Measurements from ENCODE around the gene SIPA1L3.
"Not testable (repeated sequence)": the region's sequence is repeated elsewhere in the genome, so short reads cannot be mapped to it uniquely, and the experiment has no call there.

Gene SIPA1L3

DNA sequence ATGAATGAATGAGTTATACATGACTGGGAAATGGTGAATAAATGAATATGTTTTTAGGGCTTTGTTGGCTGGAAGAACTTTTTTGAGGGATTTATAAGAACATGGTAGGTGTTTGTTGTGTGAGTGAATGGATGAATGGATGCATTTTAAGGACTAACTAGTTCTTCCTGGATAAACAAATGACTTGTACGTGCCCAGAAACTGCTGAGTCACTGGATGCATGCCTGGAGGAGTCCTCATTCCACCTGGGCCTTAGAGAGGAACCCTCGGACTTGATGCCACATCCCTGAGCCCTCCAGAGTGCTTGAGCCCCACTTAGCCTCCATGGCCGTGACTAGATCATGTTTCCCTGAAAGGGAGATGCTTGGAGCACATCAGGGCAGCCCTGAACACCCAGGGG, 163.6 kb downstream of the SIPA1L3 start:
- DNase-seq (ENCODE audit: low spot score), result no peak

DNA sequence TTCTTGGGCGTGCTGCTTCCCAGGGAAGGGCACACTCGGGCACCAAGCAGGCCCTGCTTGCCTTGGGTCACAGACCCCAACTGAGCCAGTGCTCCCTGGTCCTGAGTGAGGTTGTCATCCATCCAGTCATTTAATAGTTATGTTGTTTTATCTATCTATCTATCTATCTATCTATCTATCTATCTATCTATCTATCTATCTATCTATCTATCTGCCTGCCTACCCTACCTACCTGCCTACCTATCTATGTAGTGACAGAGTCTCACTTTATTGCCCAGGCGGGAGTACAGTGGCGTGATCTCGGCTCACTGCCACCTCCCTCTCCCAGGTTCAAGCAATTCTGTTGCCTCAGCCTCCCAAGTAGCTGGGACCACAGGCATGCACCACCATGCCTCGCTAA, 164.0 kb downstream of the SIPA1L3 start:
- not testable (repeated sequence) for DNase-seq (ENCODE audit: low spot score)

DNA sequence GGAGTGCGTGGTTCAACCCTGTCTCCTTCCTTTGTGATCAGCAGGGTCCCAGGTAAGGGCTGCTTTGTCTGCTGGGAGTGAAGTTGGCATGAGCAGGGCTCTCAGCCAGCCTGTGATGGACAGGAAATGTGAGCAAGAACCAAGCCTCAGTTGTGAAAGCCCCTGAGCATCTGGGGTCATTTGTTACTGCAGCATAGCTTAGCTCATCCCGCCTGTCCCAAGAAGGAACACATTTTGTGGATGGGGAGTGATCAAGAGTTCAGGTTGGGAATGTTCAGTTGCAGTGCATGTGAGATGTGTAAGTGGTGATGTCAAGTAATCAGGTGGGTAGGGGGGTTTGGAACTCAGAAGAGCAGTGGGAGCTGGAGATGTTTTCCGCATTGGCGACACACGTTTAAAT, 164.6 kb downstream of the SIPA1L3 start:
- no peak for DNase-seq (ENCODE audit: low spot score)

DNA sequence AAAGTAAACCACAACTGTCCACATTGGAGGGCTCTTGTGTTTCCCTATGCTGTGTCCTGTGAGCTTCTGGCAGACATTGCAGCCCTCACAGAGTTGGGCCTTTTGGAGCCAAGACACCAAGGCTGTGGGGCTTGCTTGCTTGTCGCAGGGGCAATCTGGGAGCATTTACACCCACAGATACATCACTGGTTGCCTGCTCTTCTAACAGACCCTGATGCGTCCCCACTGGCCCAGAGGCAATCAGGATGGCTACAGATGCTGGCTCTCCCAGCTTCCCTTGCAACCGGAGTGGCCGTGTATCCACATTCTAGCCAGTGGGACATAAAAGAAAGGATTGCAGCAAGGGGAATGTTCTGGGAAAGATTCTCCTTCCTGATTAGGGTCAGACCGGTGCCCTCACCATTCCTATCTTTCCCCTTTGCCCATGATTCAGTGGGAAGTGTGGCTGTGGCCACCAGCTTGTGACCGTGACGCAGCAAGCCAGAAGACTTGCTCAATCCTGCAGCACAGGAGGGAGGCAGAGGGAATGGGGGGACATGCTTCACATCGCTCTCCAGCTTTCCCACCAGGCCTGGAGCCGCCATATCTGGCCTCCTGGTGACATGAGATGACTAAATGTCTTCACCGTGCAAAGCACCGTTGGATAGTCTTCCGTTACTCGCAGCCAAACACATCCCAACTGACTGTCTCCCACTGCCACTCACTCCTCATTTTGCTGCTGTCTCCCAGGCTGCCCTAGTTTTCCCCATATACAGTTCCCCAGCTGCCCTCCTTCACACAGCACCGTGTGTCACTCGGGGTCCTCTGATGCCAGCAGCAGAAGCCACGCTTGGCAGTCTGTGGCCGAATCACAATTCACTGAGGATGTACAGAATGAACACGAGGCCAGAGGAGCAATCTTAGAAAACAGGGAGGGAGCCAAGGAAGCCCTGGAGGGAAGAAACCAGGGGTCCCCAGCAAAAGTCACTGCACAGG, 166.1 kb downstream of the SIPA1L3 start:
- DNase-seq (ENCODE audit: low spot score), result no peak

DNA sequence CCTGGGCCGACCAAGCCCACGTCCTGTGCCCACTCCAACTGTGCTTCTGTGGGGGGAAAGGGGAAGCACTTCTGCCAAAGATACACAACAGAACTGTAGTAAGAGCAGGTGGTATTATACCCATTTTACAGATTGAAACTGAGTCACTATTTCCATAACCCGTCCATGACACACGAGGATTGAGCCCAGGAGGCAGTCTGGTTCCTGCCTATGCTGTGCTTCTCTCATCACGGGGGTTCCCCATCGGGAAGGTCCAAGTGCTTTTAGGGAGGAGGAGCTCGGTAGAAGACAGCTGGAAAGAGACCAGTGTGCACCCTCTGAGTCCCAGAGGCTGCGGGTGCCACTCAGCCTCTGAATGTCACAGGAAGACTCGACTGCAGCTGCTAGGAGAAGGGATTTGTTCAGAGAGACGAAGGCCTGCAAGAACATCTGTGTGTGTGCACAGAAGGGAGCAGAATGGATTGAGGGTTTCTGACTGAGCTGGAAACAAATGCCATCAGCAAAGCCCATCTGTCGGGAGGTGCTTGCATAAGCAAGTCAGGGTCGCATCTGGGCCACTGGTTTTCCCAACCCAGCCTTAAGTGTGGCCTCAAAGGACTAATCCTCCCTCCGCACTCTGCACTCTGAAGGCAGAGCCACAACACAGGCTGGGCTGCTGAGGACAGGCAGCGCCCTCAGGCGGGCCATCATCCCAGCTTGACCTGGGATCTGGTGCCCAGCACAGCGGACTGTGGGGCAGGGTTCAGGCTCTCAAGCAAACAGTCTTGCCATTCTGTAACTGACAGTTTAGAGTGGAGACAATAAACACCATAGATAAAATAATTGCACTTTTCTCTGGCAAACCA, 167.1 kb downstream of the SIPA1L3 start:
- DNase-seq (ENCODE audit: low spot score), result no peak

DNA sequence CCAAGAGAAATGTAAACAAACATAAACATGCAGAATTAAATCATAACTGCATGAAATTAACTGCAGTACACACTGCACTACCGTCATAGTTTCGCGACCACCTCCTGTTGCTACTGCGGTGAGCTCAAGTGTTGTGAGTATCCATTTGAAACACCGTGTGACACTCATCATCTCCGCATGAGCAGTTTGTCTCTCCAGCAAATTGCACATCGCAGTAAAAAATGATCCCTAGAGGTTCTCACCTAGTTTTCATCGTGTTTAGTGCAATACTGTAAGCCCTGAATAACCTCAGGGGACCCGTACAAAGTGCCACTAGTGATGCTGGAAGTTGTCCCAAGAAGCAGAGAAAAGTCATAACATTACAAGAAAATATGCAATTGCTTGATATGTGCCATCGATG, 169.3 kb downstream of the SIPA1L3 start:
- DNase-seq (ENCODE audit: low spot score), result no peak

DNA sequence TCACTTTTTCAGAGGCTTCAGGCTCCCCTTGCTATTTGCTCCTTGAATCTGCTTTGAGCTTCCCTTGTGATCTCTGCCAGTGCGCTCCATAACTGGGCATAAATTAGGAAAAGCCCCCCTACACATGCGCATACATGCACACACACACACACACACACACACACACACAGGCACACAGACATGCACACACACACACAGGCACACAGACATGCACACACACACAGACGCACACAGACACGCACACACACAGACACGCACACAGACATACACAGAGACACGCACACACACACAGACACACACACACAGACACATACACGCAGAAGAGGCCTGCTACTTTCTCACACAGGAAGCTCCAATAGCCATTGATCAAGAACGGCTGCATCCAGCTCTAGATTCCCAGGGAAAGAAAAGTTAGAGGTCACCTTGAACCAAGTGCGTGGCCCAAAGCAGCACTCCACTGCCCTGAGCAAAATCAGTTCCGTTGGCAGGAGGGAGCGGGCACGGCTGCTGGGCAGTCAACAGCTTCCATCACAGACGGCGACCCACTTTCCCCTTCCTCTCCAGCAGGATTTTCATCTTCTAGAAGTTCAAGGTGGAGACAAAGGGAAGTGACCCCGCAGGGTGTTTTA, 171.4 kb downstream of the SIPA1L3 start:
- DNase-seq (ENCODE audit: low spot score), result no peak

DNA sequence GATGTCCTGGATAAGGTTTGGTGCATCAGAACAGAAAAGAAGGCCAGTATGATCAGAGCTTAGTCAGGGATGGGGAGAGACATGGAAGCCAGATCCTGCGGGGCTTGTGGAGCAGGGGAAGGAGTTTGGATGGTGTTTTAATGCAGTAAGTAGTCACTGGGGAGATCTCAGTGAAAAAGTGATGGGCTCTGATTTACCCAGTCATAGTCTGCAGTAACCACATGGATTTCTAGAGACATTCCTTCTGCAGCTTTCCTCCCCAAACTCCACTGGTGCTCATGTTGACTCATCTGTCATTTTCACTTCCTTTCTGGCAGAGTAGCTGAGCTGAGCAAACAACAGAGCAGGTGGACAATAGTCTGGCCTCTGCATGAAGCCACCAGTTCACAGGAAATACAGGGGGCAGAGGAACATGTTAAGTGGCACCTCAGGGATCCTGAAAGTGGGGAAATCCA, 172.9 kb downstream of the SIPA1L3 start:
- DNase-seq (ENCODE audit: low spot score), result peak; percentile 38

DNA sequence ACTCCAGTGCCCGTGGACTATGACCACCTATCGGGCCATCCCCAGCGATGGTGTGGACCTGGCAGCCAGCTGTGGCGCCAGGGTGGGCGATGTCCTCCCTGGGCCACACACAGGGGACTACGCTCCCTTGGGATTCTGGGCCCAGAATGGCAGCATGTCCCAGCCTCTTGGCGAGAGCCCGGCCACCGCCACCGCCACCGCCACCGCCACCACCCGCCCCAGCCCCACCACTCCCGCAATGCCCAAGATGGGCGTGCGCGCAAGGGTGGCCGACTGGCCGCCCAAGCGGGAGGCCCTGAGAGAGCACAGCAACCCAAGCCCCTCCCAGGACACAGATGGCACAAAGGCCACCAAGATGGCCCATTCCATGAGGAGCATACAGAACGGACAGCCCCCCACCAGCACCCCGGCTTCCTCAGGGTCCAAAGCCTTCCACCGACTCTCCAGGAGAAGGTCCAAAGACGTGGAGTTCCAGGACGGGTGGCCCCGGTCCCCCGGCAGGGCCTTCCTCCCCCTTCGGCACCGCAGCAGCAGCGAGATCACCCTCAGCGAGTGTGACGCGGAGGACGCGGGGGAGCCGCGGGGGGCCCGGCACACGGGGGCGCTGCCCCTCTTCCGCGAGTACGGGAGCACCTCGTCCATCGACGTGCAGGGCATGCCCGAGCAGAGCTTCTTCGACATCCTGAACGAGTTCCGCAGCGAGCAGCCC, 174.7 kb downstream of the SIPA1L3 start:
- no peak for DNase-seq (ENCODE audit: low spot score)

DNA sequence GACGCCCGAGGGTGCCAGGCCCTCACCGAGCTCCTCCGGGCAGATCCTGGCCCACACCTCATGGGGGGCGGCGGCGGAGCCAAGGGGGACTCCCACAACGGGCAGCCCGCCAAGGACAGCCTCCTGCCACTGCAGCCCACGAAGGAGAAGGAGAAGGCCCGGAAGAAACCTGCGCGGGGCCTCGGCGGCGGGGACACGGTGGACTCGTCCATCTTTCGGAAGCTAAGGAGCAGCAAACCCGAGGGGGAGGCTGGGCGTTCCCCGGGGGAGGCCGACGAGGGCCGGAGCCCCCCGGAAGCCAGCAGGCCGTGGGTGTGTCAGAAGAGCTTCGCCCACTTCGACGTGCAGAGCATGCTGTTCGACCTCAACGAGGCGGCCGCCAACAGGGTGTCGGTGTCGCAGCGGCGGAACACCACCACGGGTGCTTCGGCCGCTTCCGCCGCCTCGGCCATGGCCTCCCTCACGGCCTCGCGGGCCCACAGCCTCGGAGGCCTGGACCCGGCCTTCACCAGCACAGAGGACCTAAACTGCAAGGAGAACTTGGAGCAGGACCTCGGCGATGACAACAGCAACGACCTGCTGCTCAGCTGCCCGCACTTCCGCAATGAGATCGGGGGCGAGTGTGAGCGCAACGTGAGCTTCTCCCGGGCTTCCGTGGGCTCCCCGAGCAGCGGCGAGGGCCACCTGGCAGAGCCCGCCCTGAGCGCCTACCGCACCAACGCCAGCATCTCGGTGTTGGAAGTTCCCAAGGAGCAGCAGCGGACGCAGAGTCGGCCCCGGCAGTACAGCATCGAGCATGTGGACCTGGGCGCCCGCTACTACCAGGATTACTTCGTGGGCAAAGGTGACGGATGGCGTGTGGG, 175.5 kb downstream of the SIPA1L3 start:
- DNase-seq (ENCODE audit: low spot score), result no peak

DNA sequence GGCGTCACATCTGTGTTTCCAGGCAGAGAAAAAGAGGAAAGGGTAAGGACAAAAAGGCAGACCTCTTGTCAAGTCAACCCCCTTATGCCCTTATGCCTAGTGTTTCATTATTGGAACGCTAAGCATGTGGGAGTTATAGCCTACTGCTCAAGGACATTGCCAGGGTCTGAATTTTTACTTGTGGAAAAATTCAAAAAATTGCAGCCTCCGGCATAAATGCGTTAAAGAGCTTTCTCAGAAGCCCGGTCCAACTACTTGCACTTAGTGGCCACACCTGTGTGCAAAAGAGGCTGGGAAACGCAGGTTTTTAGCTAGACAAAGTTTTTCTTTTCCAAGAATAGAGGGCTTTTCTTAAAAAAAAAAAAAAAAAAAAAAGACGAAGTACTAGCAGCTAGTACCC, 177.2 kb downstream of the SIPA1L3 start:
- no peak for DNase-seq (ENCODE audit: low spot score)

DNA sequence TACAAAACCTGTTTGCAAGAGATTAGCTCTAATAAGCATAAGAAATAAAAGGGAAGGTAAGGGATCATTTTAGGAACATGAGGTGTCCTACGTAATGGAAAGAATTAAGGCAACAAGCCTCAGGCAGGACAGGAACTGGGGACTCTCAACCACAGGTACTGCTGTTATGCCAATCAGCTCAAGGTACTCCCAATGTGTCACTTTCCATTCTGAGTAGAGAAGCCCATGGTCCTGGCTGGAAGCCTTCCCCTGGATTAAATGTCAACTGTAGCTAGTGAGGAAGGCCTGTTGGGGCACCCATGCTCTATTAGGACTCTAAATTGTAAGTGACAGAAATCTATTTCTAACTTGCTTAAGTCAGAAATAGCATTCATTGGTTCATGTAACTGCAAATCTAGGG, 182.4 kb downstream of the SIPA1L3 start:
- DNase-seq (ENCODE audit: low spot score), result no peak

DNA sequence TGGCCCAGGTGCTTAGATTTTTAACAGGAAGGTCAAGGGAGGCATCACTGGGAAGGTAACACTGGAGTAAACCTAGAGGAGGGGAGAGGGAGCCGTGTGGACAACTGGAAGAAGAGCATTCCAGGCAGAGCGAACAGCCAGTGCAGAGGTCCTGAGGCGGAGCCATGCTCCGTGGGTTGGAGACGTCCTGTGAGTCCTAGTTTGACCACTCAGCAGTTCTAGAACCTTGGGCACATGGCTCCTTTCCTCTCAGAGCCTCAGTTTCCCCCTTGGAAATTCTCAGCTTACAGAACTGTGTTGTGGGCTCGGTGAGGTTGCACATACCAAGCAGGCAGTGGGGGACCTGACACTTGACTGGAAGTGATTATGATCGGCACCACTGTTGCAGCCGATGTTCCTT, 186.1 kb downstream of the SIPA1L3 start:
- DNase-seq (ENCODE audit: low spot score), result no peak

DNA sequence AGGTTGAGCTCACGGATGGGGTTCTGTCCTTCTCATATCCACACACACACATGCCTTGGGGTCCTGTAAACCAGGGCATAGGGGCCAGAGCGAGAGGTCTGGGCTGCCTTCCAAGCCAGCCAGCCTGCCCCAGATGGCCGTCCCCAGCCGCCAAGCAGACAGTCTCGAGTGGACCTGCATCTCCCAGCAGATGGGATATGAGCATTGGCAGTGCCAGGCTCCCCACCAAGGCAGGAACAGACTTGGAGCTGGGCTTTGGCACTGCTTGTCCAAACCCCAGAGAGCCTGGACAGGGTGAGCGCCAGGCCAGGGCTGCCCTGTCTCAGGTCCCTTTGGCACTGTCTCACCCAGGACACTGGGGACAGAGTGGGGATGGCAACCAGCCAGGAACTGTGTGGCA, 186.6 kb downstream of the SIPA1L3 start:
- DNase-seq (ENCODE audit: low spot score), result no peak

DNA sequence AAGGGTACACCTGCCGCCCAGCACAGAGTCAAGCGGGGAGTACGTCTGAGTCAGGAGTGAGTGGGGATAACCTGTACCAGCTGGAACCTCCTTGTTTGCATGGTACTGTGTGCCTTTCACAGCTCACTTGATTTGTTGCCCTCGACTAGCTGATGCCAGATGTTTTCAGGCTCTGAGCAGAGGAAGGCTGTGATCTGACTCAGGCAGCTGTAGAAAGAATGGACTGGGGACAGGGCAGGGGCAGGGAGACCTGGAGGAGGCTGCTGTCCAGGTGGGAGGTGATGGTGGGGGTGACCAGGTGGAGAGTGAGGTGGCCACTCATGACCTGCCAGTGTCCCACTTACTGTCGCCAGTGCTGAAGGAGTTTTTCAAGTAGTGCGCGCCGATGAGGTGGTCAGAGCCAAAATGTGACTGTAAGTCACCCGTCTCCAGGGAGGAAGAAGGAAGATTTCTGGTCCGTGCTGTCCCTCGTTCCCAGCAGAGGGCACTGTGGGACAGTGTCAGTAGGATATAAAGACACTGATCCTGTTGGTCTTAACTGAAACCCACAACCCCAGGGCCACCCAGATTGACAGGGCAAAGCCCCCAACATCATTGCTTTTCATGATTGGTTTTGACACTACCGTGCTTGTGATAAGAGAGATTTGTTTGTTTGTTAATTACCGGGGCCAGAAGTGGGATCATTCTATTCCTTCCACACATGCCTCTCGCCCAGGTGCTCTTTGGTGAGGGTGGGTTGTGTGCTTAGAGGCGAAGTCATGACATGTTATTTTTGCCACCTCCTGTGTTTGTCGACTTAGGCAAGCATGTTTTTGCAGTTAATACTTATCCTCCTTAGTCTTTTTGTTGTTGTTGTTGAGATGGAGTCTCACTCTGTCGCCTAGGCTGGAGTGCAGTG, 188.7 kb downstream of the SIPA1L3 start:
- peak; percentile 51 for DNase-seq (ENCODE audit: low spot score)

DNA sequence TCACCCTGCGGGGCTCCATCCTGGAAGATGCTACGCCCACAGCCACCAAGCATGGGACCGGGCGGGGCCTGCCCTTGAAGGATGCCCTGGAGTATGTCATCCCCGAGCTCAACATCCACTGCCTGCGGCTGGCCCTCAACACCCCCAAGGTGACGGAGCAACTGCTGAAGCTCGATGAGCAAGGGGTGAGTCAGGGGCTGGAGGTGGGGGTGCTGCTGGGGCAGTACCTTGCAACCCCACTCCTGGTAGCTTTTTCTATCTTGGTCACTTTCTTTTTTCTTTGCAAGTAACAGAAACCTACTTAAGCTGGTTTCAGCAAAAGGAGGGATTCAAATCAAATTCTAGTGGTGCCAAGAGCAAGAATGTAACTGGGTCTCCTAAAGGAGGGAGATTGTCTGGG, 193.0 kb downstream of the SIPA1L3 start:
- DNase-seq (ENCODE audit: low spot score), result no peak

DNA sequence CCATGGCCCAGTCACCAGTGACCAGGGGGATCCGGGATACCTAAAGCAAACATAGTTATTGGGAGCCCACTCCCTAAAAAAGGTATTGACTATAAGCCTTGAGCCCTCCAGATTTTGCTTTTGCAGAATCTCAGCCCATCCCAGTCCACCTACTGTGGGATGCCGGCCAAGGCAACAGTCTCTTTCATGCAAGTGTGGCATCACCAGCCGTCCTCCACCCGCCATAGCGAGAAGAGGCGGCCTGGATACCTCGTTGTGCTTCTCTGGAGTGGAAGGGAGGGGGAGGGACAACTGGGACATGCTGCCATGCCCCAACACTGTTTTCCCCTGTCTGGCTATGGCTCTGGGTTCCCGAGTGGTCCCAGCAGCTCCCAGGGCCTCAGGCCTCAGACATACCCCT, 193.6 kb downstream of the SIPA1L3 start:
- no peak for DNase-seq (ENCODE audit: low spot score)

DNA sequence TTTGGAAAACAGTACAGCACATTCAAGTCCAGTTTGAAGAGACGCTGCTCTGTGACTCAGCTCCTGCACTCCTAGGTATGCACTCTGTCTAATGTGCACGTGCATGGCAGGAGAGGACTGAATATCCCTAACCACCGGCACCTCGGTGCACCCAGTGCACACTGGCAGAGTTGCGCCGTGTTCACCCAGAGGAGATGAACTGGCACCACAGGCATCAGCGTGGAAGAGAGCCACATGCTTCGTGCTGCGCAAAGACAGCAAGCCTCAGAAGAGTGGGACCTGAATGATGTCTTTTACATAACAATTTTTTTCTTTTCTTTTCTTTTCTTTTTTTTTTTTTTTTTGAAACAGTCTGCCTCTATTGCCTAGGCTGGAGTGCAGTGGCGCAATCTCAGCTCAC, 194.7 kb downstream of the SIPA1L3 start:
- DNase-seq (ENCODE audit: low spot score), result no peak

DNA sequence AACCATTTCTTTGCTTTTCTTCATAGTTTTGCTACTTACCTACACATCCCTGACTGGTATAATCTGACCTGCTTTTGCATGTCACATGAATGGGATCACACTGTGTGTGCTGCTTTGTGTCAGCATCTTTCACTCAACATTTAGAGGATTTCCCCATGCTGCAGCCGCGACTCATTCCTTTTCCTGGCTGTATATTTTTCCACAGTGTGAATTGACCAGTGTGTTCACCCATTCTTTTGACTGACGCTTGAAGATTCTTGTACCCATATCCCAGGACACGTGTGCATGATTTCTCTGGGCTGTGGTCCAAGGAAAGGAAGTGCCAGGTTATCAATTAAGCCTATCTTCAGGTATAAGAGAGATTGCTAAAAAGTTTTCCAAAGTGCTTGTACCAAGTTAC, 198.6 kb downstream of the SIPA1L3 start:
- no peak for DNase-seq (ENCODE audit: low spot score)

DNA sequence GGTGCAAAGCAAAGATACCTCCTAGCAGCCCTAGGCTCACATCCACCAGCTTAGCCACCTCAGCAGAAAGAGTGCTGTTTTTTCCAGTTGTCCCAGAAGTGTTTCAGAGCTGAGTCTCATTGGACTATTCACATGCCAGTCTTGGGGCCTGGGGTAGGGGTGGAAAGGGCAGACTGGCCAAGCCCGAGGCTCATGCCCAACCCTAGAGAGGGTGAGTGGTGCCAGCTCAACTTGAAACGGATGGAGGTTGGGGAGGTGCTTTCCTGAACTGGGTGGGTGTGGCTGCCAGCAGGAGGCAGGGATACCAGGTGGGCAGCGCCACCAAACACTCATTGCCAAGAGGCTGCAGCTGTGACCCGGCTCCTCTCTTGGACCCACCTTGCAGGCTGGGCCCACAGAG, 200.1 kb downstream of the SIPA1L3 start:
- DNase-seq (ENCODE audit: low spot score), result no peak

All from germinal center (tissue), 1 donor.